Measurements from ENCODE around the gene UBXN10.
"Not testable (repeated sequence)": the region's sequence is repeated elsewhere in the genome, so short reads cannot be mapped to it uniquely, and the experiment has no call there.

The UBXN10 gene

DNA sequence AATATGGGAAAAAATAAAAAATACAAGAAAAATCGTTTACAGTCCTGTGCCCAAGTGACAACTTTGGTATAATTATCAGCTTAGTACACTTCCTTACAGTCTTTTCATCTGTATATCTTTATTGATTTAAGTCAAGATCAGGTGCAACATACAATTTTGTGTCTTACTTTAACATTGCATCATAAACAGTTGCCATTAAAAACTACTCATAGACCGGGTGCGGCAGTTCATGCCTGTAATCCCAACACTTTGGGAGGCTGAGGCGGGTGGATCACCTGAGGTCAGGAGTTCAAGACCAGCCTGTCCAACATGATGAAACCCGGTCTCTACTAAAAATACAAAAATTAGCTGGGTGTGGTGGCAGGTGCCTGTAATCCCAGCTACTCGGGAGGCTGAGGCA is 33.2 kb downstream of the UBXN10 start:
- WGBS, 2 experiments: 83 to 88% methylated on average over 5 to 6 of the region's 6 CpGs
- not testable (repeated sequence) for H3K4me3 ChIP-seq (ENCODE audit: insufficient read depth, low read depth, low read length); H3K27ac ChIP-seq (ENCODE audit: insufficient read depth, low read depth, low read length, poor library complexity, severe bottlenecking); H3K9me3 ChIP-seq (ENCODE audit: control insufficient read depth, low read length); H3K4me1 ChIP-seq (ENCODE audit: control insufficient read depth, insufficient read depth, low read length); H3K27me3 ChIP-seq (ENCODE audit: control insufficient read depth, insufficient read depth, low read length, poor library complexity, severe bottlenecking); H3K36me3 ChIP-seq (ENCODE audit: control insufficient read depth, insufficient read depth, low read length)

DNA sequence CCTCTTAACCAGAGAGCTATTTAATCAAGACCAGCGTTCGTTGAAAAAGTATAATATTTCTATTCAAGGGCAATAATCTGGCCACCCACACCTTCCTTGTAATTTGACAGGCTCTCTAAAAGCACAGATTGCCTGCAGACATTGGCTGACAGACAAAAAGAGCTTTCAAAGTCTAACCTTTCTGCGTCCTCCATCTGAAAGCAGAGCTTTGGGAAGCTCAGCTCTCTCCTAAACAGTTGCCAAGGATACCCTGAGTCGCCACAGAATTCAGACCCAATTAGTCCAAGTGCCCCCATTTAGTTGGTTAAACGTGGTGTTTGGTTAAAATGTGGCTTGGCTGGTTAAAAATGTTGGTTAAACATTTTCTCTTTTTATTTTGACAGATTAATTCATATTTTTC is 34.1 kb downstream of the UBXN10 start:
- no peak overlapping the region for H3K4me3 ChIP-seq (ENCODE audit: insufficient read depth, low read depth, low read length)
- H3K36me3 ChIP-seq (ENCODE audit: control insufficient read depth, insufficient read depth, low read length): no peaks in the 10 kb centered on the region
- peaks cover 8% of the 10 kb centered on the region for H3K27me3 ChIP-seq (ENCODE audit: control insufficient read depth, insufficient read depth, low read length, poor library complexity, severe bottlenecking)
- no peak overlapping the region for H3K27ac ChIP-seq (ENCODE audit: insufficient read depth, low read depth, low read length, poor library complexity, severe bottlenecking)
- H3K9me3 ChIP-seq (ENCODE audit: control insufficient read depth, low read length): no peaks in the 10 kb centered on the region
- peaks cover 7% of the 10 kb centered on the region for H3K4me1 ChIP-seq (ENCODE audit: control insufficient read depth, insufficient read depth, low read length)
- WGBS, 2 experiments: 75 to 81% methylated on average over 5 of the region's 5 CpGs

DNA sequence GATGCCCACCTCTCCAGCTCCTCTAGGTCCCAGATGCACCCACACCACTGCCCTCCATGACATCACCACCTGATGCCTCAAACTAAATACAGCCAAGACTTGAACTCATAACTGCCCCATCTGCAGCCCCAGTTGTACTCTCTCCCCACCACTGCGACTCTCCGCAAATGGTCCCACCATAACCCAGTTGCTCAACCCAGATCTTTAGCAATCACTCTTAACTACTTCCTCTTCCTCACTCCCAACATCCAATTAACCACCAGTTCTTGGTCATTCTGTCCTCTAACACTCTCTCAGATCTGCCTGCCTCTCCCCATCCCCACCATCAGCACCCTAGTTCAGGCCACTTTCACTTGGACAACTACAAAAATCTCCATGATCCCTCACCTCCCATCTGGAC is 37.2 kb downstream of the UBXN10 start:
- no peaks in the 10 kb centered on the region for H3K9me3 ChIP-seq (ENCODE audit: control insufficient read depth, low read length)
- peaks cover 4% of the 10 kb centered on the region for H3K27me3 ChIP-seq (ENCODE audit: control insufficient read depth, insufficient read depth, low read length, poor library complexity, severe bottlenecking)
- H3K4me1 ChIP-seq (ENCODE audit: control insufficient read depth, insufficient read depth, low read length): peaks cover 7% of the 10 kb centered on the region
- no peaks in the 10 kb centered on the region for H3K36me3 ChIP-seq (ENCODE audit: control insufficient read depth, insufficient read depth, low read length)
- no peak overlapping the region for H3K27ac ChIP-seq (ENCODE audit: insufficient read depth, low read depth, low read length, poor library complexity, severe bottlenecking)
- 93 to 95% methylated on average over 2 of the region's 2 CpGs for WGBS, 2 experiments
- no peak overlapping the region for H3K4me3 ChIP-seq (ENCODE audit: insufficient read depth, low read depth, low read length)

- Histone ChIP-seq H3K27ac (ENCODE audit: insufficient read depth, low read depth, low read length, poor library complexity, severe bottlenecking) (no peak overlapping the region), H3K36me3 (ENCODE audit: control insufficient read depth, insufficient read depth, low read length) (no peaks in the 10 kb centered on the region), H3K4me1 (ENCODE audit: control insufficient read depth, insufficient read depth, low read length) (peaks cover 7% of the 10 kb centered on the region), H3K9me3 (ENCODE audit: control insufficient read depth, low read length) (no peaks in the 10 kb centered on the region), H3K4me3 (ENCODE audit: insufficient read depth, low read depth, low read length) (no peak overlapping the region), H3K27me3 (ENCODE audit: control insufficient read depth, insufficient read depth, low read length, poor library complexity, severe bottlenecking) (peaks cover 4% of the 10 kb centered on the region)
- WGBS, 2 experiments: 52 to 56% methylated on average over 16 to 18 of the region's 18 CpGs
These were observed 37.9 kb downstream of the UBXN10 start for GRCh38 chr1:20223551-20224419.

DNA sequence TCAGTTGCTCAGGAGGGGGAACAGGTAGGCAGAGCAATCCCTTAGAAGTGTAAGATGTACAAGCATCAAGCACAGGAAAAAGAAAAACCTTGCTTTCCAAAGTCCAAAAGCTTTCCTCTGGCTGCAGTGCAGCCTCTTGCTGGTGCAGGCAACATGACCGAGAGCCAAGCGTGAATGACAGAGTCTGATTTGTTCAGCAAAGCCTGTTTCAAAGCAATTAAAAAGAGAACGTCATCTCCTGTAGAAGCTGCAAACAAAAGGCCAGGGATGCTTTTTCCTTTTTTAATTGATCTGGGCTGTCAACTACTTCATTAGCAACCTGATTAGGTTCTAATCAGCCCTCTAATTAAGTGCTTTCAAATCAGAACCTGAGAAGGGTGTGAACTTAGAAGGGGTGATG is 38.6 kb downstream of the UBXN10 start:
- WGBS, 2 experiments: 72 to 77% methylated on average over 3 of the region's 3 CpGs
- Histone ChIP-seq H3K36me3 (ENCODE audit: control insufficient read depth, insufficient read depth, low read length) (no peaks in the 10 kb centered on the region), H3K27ac (ENCODE audit: insufficient read depth, low read depth, low read length, poor library complexity, severe bottlenecking) (no peak overlapping the region), H3K27me3 (ENCODE audit: control insufficient read depth, insufficient read depth, low read length, poor library complexity, severe bottlenecking) (peaks cover 4% of the 10 kb centered on the region), H3K4me3 (ENCODE audit: insufficient read depth, low read depth, low read length) (no peak overlapping the region), H3K4me1 (ENCODE audit: control insufficient read depth, insufficient read depth, low read length) (peaks cover 6% of the 10 kb centered on the region), H3K9me3 (ENCODE audit: control insufficient read depth, low read length) (no peaks in the 10 kb centered on the region)

DNA sequence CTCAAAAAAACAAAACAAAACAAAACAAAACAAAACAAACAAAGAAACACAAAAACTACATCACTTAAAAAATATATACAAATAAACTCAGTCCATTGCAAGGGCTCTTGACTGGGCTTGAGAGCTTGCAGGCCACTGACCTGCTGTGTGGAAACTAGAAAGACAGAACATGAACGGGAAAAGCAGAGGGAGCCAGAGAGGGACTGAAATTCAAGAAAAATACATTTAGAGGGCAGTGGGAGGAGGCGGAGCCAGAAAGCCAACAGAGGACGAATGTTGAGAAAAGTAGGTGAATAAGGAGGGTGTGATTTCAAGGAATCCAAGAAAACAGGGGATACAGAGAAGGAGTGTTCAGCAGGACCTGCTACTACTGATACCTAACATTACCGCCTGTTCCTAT is 41.8 kb downstream of the UBXN10 start:
- Histone ChIP-seq H3K4me1 (ENCODE audit: control insufficient read depth, insufficient read depth, low read length) (no peaks in the 10 kb centered on the region), H3K9me3 (ENCODE audit: control insufficient read depth, low read length) (no peaks in the 10 kb centered on the region), H3K27ac (ENCODE audit: insufficient read depth, low read depth, low read length, poor library complexity, severe bottlenecking) (no peak overlapping the region), H3K27me3 (ENCODE audit: control insufficient read depth, insufficient read depth, low read length, poor library complexity, severe bottlenecking) (peaks cover 4% of the 10 kb centered on the region), H3K36me3 (ENCODE audit: control insufficient read depth, insufficient read depth, low read length) (no peaks in the 10 kb centered on the region), H3K4me3 (ENCODE audit: insufficient read depth, low read depth, low read length) (no peak overlapping the region)
- WGBS, 2 experiments: 62 to 68% methylated on average over 4 of the region's 4 CpGs

- H3K36me3 ChIP-seq (ENCODE audit: control insufficient read depth, insufficient read depth, low read length): no peaks in the 10 kb centered on the region
- no peaks in the 10 kb centered on the region for H3K9me3 ChIP-seq (ENCODE audit: control insufficient read depth, low read length)
- H3K27ac ChIP-seq (ENCODE audit: insufficient read depth, low read depth, low read length, poor library complexity, severe bottlenecking): no peak overlapping the region
- H3K4me3 ChIP-seq (ENCODE audit: insufficient read depth, low read depth, low read length): no peak overlapping the region
- 88 to 94% methylated on average over 10 to 11 of the region's 11 CpGs for WGBS, 2 experiments
- H3K27me3 ChIP-seq (ENCODE audit: control insufficient read depth, insufficient read depth, low read length, poor library complexity, severe bottlenecking): peaks cover 4% of the 10 kb centered on the region
- H3K4me1 ChIP-seq (ENCODE audit: control insufficient read depth, insufficient read depth, low read length): no peaks in the 10 kb centered on the region
These were observed 42.5 kb downstream of the UBXN10 start for GRCh38 chr1:20228314-20228825.

- Histone ChIP-seq H3K4me1 (ENCODE audit: control insufficient read depth, insufficient read depth, low read length) (no peaks in the 10 kb centered on the region), H3K9me3 (ENCODE audit: control insufficient read depth, low read length) (no peaks in the 10 kb centered on the region), H3K27me3 (ENCODE audit: control insufficient read depth, insufficient read depth, low read length, poor library complexity, severe bottlenecking) (peaks cover 3% of the 10 kb centered on the region), H3K4me3 (ENCODE audit: insufficient read depth, low read depth, low read length) (no peak overlapping the region), H3K36me3 (ENCODE audit: control insufficient read depth, insufficient read depth, low read length) (no peaks in the 10 kb centered on the region), H3K27ac (ENCODE audit: insufficient read depth, low read depth, low read length, poor library complexity, severe bottlenecking) (no peak overlapping the region)
- 84 to 95% methylated on average over 2 of the region's 2 CpGs for WGBS, 2 experiments
These were observed 43.3 kb downstream of the UBXN10 start for GRCh38 chr1:20229171-20229570.

DNA sequence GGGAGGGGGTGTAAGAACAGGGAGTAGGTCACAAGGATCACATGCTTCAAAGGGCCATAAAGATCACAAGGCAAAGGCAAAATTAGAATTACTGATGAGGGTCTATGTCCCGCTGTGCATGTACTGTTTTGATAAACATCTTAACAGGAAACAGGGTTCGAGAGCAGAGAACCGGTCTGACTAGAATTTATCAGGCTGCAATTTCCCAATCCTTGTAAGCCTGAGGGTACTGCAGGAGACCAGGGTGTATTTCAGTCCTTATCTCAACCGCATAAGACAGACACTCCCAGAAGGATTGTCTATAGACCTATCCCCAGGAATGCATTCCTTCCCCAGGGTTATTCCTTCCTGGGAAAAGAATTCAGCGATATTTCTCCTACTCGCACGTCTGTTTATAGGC is 46.7 kb downstream of the UBXN10 start:
- H3K27ac ChIP-seq (ENCODE audit: insufficient read depth, low read depth, low read length, poor library complexity, severe bottlenecking); H3K9me3 ChIP-seq (ENCODE audit: control insufficient read depth, low read length); H3K27me3 ChIP-seq (ENCODE audit: control insufficient read depth, insufficient read depth, low read length, poor library complexity, severe bottlenecking); H3K36me3 ChIP-seq (ENCODE audit: control insufficient read depth, insufficient read depth, low read length); H3K4me3 ChIP-seq (ENCODE audit: insufficient read depth, low read depth, low read length); H3K4me1 ChIP-seq (ENCODE audit: control insufficient read depth, insufficient read depth, low read length): not testable (repeated sequence)
- WGBS, 2 experiments: 86 to 88% methylated on average over 7 of the region's 7 CpGs

DNA sequence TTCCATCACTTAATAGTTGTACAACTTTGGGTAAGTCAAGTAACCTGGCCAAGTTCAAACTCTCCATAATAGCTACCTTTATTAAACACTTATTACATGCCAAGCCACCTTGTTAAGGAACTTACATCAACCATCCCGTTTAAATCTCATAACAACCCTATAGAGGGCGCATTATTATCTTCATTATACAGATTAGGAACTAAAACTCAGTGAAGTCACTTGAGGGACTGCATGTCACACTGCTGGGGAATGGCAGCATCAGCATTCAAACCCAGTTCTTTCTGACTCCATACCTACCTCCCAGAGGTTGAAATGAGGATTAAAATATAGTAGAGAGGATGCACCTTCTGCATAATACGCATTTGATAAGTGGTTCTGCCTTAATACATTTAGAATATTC is 47.5 kb downstream of the UBXN10 start:
- no peaks in the 10 kb centered on the region for H3K9me3 ChIP-seq (ENCODE audit: control insufficient read depth, low read length)
- no peak overlapping the region for H3K27ac ChIP-seq (ENCODE audit: insufficient read depth, low read depth, low read length, poor library complexity, severe bottlenecking)
- H3K4me3 ChIP-seq (ENCODE audit: insufficient read depth, low read depth, low read length): no peak overlapping the region
- no peaks in the 10 kb centered on the region for H3K36me3 ChIP-seq (ENCODE audit: control insufficient read depth, insufficient read depth, low read length)
- 43 to 48% methylated on average over 3 of the region's 3 CpGs for WGBS, 2 experiments
- H3K27me3 ChIP-seq (ENCODE audit: control insufficient read depth, insufficient read depth, low read length, poor library complexity, severe bottlenecking): no peaks in the 10 kb centered on the region
- H3K4me1 ChIP-seq (ENCODE audit: control insufficient read depth, insufficient read depth, low read length): no peaks in the 10 kb centered on the region
